Suppressor macrophage treated with lipopolysaccharide for 1 hour (primary cell): Measurements from ENCODE around the gene GOLT1A.
A peak's percentile ranks its signal among the peaks of the same experiment; 100 is the strongest.
"Not testable (repeated sequence)": the region's sequence is repeated elsewhere in the genome, so short reads cannot be mapped to it uniquely, and the experiment has no call there.

Experiments used
- DNase-seq, 3 donors: peaks; one replicate each; pipeline ENCODE4 v3.0.0-alpha.2; 2020 to 2022

The GOLT1A gene

GRCh38 chr1:204248954-204249353 is 35.2 kb upstream of the GOLT1A start:
- no peak for DNase-seq

DNA sequence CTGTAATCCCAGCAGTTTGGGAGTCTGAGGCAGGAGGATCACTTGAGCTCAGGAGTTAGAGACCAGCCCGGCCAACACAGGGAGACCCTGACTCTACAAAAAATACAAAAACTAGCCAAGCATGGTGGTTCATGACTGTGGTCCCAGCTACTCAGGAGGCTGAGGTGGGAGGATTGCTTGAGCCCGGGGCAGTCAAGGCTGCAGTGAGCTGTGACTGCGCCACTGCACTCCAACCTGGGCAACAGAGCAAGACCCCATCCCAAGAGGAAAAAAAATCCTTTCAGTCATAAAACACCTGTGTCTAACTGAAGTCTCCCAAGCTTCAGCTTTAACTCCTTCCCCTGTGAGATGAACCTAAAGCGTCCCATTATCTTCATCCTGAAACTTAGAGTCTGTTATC is 33.1 kb upstream of the GOLT1A start:
- DNase-seq = no peak

DNA sequence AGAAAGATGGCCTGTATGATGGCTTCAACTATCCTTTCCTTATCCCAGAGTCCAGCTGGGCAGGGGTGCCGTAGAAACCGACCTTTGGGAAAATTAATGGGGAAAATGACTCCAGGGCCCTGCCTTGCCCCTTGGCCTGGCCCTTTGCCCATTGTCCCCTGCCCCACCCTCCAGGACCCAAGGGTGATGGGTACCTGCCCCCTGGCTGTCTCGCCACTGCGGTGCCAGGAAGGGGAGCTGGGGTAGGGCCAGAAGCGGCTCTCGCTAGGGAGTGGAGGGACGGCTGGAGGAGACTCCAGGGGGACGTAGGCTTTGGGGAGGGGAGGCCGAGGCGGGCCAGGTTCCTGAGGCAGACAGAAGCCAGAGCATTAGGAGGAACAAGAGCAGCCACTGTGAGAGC is 29.1 kb upstream of the GOLT1A start:
- no peak for DNase-seq

- no peak for DNase-seq
These were observed 28.1 kb upstream of the GOLT1A start for GRCh38 chr1:204241914-204242313.

DNA sequence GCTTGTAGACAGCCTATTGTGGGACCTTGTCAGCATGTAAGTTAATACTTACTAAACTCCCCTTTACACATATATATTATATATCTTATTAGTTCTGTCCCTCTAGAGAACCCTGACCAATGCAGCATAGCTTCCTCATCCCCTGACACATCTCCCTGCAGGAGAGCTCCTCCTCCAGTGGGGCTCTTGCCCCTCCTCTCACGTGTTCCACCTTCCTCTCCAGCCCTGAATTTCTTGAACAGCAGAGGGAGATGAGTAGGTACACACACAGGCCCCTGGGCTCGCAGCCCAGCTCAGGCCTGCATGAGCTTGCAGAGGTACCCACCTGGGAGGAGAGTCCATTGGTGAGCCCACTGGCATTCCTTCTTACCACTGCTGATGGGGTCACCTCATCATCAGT is 27.3 kb upstream of the GOLT1A start:
- DNase-seq = peak; percentile 25 to 30 (median 25)

DNA sequence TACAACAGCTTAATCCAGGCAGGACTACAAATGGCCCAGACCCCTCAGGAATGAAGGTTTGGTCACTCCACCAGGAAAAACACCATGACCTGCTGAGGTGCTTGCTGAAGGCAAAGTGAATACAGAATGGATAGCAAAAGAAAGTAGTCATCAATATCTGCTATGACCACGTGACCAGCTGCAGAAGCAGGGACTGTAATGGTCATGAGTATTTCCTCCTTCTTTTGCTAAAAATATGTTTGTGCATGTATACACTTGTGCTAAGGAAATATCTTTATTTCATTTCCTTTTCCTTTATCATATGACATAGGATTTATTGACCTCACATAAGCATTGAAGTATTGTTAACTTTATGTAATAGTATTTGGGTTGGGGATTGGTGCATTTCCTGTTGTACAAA is 26.4 kb upstream of the GOLT1A start:
- peak in 2 of 3 donors; percentile 11 for DNase-seq

GRCh38 chr1:204239401-204239800 is 25.6 kb upstream of the GOLT1A start:
- DNase-seq = not testable (repeated sequence)

DNA sequence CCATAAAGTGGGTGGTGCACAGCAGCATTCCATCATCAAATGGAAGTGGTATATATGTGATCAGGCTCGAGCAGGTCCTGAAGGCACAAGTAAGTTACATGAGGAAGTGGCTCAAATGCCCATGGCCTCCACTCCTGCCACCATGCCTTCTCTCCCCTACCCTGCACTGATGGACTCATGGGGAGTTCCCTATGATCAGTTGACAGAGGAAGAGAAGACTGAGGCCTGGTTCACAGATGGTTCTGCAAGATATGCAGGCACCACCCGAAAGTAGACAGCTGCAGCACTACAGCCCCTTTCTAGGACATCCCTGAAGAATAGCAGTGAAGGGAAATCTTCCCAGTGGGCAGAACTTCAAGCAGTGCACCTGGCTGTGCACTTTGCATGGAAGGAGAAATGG is 24.7 kb upstream of the GOLT1A start:
- DNase-seq = peak in 1 of 3 donors; percentile 14

DNA sequence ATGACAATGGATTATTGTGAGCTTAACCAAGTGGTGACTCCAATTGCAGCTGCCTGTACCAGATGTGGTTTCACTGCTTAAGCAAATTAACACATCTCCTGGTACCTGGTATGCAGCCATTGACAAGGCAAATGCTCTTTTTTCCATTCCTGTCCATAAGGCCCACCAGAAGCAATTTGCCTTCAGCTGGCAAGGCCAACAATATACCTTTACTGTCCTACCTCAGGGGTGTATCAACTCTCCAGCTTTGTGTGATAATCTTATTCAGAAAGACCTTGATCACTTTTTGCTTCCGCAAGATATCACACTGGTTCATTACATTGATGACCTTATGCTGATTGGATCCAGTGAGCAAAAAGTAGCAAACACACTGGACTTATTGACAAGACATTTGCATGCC is 23.7 kb upstream of the GOLT1A start:
- DNase-seq = not testable (repeated sequence)

DNA sequence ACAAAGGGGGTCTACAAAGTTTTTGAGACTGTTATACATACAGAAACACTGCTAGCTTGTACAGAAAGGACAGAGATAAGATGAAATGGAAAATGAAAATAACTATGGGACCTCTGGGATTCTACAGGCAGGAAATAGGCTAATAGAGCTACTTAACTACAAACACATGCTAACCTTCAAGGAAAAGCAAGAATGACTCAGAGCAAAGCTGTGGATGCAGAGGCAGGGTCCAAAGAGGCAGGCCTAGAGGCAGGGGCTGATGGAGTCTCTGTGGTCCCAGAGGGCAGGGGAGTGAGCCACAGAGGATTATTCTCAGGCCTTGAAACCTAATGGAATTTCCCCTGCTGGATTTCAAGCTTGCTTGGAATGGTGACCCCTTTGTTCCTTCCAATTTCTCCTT is 18.7 kb upstream of the GOLT1A start:
- no peak for DNase-seq

DNA sequence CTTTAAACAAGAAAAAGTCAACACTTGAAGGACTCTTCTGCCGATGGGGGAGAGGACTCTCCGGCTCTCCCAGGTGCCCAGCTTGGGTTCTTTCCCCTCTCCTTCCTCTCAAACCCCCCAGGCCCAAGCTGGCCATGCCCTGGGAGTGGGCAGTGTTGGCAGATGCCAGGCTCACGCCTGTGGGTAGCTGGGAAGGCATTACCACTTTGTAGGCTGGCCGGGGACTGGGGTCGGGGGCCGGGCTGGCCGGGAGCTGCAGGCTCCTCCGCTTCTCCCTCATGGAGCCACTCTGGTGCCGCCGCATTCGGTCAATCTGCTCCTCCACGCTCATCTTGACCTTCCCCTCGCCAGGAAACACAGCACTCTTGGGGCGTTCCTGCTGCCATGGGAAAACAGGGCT is 16.4 kb upstream of the GOLT1A start:
- no peak for DNase-seq

GRCh38 chr1:204228896-204229295 is 15.1 kb upstream of the GOLT1A start:
- DNase-seq = no peak

DNA sequence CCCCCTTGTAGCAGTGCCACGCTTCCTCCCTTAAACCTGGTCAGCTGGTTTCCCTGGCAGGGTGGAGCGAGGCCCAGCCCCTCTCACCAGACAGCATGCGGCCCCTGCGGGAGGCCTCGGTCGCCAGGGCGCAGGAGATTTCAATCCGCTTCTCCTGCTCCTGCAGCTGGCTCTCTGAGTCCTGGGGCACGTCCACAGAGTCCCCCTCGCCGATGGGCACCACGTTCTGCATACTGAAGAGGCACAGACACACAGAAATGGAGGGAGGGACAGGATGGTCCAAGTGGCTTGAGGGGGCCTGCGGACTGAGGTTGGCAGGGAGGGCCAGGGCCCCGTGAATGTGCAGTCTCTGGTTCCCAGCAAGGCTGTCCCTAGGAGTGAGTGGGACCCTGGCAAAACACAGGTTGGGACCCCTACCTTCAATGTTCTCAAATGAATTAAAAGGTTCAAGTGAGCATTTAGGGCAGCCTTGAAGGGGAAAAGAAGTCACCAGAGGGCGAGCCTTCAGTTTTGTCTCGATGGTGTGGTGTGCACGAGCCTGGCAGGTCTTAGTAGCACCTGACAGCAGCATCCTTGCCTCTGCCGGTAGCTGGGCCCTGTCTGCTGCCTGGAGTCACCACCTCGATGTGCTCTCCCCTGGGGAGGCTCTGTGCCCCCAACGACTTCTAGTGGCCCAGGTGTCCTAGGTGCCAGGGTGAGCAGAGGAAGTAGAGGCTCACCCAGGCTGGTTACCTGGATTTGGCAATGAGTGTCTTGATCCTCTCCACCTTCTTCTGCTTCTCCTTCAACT is 14.4 kb upstream of the GOLT1A start:
- no peak for DNase-seq

GRCh38 chr1:204227351-204227750 is 13.6 kb upstream of the GOLT1A start:
- no peak for DNase-seq

DNA sequence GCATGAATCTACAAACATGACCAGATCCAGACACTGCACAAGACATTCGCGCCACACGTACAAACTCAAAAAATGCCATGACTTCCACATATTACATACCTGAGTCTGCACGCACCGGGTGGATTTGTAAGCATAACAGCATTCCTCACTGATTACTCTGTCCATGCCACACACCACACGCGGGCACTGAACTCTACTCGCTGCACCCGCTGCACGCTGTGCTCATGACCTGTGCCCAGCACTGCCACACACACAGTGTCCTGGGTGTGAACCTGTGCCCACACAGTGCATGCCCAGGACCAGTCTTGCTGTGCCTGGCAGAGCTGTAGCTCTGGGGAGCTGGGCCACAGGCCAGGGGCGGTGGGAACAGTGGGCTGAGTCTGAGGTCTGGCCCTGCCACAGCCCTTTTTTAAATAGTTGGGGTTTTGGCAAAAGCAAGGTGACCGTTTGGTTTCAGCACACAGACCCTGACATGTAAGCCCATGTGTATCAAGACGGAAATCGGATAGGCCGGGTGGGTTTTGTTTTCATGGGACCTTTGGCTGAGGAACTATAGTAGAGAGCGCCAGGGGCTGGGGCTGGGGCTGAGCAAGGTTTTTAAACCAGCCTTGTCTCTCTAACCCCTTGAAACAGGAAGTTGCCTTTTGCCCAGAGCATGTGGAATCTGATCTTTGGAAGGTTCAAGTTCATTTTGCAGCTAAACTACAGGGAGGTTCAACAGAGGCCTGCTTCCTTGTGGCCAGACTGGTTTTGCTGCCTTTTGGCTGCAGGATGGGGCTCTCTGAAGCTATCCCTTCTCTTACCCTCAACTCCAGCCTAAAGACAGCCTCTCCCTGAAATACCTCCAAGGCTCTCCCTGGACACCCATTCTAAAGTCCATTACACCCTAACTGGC is 12.3 kb upstream of the GOLT1A start:
- DNase-seq = peak in 1 of 3 donors; percentile 15

DNA sequence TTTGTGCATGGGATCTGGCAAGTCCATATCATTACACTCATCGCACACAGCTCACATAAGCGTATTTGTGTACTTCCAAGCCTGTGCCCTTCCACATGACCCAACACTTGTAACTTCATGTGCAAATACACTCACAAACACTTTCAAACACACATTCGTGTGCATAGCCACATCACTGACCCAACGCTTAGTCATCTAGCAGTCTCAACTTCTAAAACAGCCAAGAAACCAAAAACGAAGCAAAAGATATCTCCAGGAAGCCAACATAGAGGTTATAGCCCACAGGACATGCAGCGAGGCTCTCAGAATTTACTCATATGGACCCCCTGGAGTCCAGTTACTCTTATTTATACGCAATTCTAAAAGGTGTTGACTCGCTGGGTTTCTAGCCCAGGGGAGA is 10.9 kb upstream of the GOLT1A start:
- DNase-seq = no peak

DNA sequence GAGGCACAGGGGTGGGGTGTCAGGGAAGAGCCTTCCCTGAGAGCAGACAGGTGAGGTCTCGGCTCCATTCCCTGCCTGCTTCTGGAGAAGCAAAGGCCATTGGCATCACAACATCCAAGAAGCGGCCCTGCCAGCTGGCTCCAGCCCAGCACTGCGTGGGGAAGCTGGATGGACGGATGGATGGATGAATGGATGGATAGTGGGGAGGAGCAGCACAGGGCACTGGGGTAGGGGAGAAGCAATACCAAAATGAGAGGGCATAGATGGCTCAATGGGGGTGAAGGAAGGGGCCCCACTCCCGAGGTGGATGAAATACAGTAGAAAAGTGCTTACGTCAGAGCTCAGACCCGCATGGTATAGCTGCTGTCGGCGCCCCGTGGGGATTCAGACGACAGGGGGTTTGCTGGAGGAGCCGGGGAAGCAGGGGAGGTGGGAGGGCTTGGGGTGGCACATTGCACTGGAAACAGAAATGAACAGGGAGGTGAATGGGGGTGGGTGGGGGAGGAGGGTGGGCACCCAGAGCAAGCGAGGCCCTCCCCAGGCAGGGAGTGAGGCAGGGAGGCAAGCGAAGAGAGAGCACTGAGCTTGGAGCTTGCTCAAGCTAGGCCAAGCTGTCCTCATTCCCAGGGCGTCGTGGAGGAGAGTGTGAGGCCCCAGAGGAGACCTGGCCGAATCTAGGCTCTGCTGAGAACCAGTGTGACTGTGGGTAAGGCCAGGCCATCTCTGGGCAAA is 9.5 kb upstream of the GOLT1A start:
- DNase-seq = no peak

DNA sequence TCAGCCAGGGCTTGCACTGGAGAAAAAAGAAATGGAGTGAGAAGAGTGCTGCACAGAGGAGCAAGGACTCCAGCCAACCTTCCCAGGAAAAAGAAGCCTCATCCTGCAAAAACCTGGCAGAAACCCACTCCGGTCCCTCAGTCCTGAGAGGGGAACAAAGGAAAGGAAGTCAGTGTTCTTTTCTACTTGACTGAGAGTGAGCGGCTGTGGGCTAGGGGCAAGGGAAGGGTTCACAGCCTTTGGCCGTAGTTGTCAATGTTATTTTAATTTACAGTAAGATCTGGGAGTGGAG is 8.9 kb upstream of the GOLT1A start:
- DNase-seq = no peak

GRCh38 chr1:204222006-204222763 is 8.4 kb upstream of the GOLT1A start:
- DNase-seq = no peak

DNA sequence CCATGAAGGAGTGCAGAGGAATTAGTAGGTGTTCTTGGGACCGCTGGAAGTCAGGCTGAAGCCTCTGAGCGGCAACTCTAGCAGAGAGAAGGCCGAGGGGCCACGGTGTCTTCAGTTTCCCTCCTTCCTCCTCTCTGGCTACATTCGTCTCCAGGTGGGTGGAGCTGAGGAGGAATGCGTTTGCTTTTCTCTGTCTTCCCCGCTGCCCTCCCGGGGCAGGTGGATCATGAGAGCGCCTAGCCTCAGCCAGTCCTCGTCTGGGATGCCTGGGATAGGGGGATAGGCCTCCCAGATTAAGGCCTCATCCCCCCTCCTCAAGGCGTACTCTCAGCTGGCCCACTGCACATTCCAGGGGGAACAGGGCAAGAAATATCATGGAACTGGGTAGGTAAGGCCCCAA is 7.5 kb upstream of the GOLT1A start:
- DNase-seq = no peak

DNA sequence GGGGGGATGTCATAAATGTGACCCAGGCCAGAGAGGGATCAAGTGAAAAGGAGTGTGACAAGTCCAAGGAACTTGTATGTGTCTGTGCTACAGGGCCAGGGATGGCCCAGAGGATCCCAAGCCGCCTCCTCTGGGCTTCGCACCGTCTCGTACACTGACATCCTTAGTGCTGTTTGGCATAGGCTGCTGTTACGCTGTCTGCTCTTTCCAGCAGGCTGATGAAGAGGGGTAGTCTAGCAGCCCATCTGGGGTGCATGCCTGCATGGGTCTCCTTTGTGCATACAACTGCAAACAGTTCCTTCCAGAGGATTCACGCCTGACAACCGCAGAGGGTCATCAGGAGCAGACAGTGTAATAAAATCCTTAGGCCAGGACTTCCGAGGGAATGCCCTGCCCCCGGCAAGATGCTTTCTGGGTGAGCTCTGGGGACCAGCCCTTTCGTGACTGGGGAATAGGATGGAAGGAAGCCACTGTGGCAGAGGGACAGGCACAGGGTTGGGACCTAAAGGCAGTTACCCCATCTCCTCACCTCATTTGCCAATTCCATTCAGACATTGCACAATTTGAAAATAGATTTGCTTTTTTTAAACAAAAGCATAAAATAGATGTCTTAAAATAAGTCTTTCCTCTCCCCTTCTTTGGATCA is 6.3 kb upstream of the GOLT1A start:
- DNase-seq = no peak

DNA sequence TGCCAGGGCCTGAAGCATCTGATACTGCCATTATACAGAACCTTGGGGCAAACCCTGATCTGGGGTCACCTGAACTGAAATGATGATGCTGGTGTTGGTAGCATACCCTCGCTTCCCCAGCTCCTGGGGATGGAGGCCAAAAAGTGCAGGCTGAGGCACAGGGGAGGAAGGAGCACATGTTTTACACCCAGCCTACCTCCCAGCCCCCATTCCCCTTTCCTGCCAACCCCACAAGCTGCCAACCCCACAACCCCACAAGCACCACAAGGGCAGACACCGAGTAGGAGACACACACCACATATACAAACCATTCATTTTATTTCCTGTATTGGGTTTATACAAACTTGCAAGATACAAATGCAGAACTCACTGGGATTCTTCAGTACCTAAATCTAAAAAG is 4.8 kb upstream of the GOLT1A start:
- no peak for DNase-seq

- DNase-seq = no peak
These were observed 3.8 kb upstream of the GOLT1A start for GRCh38 chr1:204217648-204218000.
